Activated naive CD4-positive, alpha-beta T cell treated with anti-CD3 and anti-CD28 coated beads, Interleukin-2, amount 50 U/mL, for 24 hours (primary cell): ENCODE data around the gene CMTM8.
A peak's percentile ranks its signal among the peaks of the same experiment; 100 is the strongest.

ENCODE experiments used
- H3K27ac Mint-ChIP-seq: one replicate; pipeline ENCODE4 v1.8.0; 2021; ENCODE audit warnings: mild to moderate bottlenecking, mixed read lengths
- H3K27me3 Mint-ChIP-seq: one replicate; pipeline ENCODE4 v1.8.0; 2021; ENCODE audit warnings: mixed read lengths
- H3K36me3 Mint-ChIP-seq: one replicate; pipeline ENCODE4 v1.8.0; 2021; ENCODE audit warnings: mixed read lengths
- H3K4me1 Mint-ChIP-seq: one replicate; pipeline ENCODE4 v1.8.0; 2021; ENCODE audit warnings: mixed read lengths
- H3K4me3 Mint-ChIP-seq: one replicate; pipeline ENCODE4 v1.8.0; 2021; ENCODE audit warnings: mild to moderate bottlenecking, mixed read lengths
- H3K9me3 Mint-ChIP-seq: one replicate; pipeline ENCODE4 v1.8.0; 2021; ENCODE audit warnings: mixed read lengths

The CMTM8 gene

GRCh38 chr3:32281570-32282106 is 43.2 kb downstream of the CMTM8 start:
- Mint-ChIP-seq H3K36me3 (peaks cover 2% of the 10 kb centered on the region), H3K4me3 (no peak overlapping the region), H3K27me3 (no peaks in the 10 kb centered on the region), H3K4me1 (peaks cover 53% of the 10 kb centered on the region), H3K27ac (peak overlapping the region; percentile 3), H3K9me3 (no peaks in the 10 kb centered on the region)

- Mint-ChIP-seq H3K27me3 (no peaks in the 10 kb centered on the region), H3K27ac (peak overlapping the region; percentile 73), H3K36me3 (peaks cover 2% of the 10 kb centered on the region), H3K4me3 (no peak overlapping the region), H3K4me1 (peaks cover 53% of the 10 kb centered on the region), H3K9me3 (no peaks in the 10 kb centered on the region)
These were observed 44.2 kb downstream of the CMTM8 start for GRCh38 chr3:32282578-32283154.

GRCh38 chr3:32283304-32283703 is 44.8 kb downstream of the CMTM8 start:
- Mint-ChIP-seq H3K27me3 (no peaks in the 10 kb centered on the region), H3K9me3 (no peaks in the 10 kb centered on the region), H3K27ac (peak overlapping the region; percentile 51), H3K36me3 (peaks cover 2% of the 10 kb centered on the region), H3K4me3 (no peak overlapping the region), H3K4me1 (peaks cover 52% of the 10 kb centered on the region)

DNA sequence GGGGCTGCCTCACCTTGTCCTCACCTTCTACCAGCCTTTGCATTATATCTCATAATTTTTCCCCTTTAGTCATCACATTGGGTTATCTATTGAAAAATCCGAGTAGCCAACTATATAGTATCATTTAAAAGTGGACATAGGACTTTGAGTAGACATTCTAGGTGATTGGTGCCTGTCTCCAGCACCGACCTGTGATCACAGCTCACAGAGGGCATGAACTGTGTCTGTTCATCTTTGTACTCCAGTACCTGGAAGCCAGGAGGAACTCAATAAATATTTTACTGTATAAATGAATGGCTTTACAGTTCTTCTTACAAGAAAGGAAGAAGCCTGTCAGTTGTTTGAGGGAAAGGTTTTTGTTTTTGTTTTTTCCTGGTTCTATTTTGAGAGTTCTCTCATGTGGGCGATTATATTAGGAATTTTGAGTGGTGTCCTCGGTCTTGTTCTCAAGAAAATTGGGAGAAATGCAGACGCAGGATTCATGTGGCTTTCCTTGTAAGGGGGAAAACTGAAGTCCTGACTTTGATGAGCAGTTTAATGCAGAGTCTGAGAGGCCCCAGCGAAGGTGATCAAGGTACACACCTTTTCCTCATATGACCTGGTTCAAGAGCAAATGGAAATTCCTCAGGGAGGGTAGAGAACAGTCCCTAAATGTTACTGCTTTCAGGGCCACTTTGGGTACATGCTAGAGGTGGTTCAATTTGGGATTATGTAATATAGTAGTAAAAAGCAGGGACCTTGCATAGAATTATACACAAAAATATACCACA is 46.1 kb downstream of the CMTM8 start:
- Mint-ChIP-seq H3K9me3 (no peaks in the 10 kb centered on the region), H3K4me3 (no peak overlapping the region), H3K4me1 (peaks cover 57% of the 10 kb centered on the region), H3K36me3 (peaks cover 2% of the 10 kb centered on the region), H3K27me3 (no peaks in the 10 kb centered on the region), H3K27ac (peak overlapping the region; percentile 61)

GRCh38 chr3:32285891-32286290 is 47.4 kb downstream of the CMTM8 start:
- peaks cover 53% of the 10 kb centered on the region for H3K4me1 Mint-ChIP-seq
- H3K4me3 Mint-ChIP-seq: peak overlapping the region; percentile 54
- H3K27ac Mint-ChIP-seq: peak overlapping the region; percentile 88
- H3K9me3 Mint-ChIP-seq: no peaks in the 10 kb centered on the region
- no peaks in the 10 kb centered on the region for H3K27me3 Mint-ChIP-seq
- peaks cover 2% of the 10 kb centered on the region for H3K36me3 Mint-ChIP-seq

DNA sequence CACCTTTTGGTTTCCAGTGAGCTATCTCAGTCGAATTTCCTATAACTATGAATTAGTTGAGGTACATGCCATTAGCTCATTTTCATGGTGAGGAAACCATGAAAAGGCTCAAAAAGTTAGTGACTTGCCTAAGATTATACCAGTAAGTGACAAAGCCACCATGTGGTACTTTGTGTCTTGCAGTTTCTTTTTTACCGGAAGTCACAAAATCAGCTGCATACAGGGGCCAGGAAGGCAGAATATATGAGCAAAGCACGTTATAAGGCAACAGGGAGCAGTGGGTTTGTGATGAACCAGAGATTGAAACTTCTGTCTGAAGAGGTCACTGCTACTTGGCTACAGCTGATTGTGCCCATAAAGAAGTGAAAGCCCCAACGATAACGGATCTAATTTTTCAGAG is 50.3 kb downstream of the CMTM8 start:
- H3K9me3 Mint-ChIP-seq: no peaks in the 10 kb centered on the region

GRCh38 chr3:32290619-32291018 is 52.1 kb downstream of the CMTM8 start:
- Mint-ChIP-seq H3K27ac (no peak overlapping the region), H3K27me3 (no peaks in the 10 kb centered on the region), H3K36me3 (no peaks in the 10 kb centered on the region), H3K9me3 (no peaks in the 10 kb centered on the region), H3K4me1 (peaks cover 46% of the 10 kb centered on the region), H3K4me3 (no peak overlapping the region)

More for the DNA sequence above, 50.3 kb downstream of the CMTM8 start:
- H3K27me3 Mint-ChIP-seq: no peaks in the 10 kb centered on the region
- H3K36me3 Mint-ChIP-seq: no peaks in the 10 kb centered on the region
- H3K4me3 Mint-ChIP-seq: peak overlapping the region; percentile 49
- peaks cover 51% of the 10 kb centered on the region for H3K4me1 Mint-ChIP-seq
- H3K27ac Mint-ChIP-seq: peak overlapping the region; percentile 73

DNA sequence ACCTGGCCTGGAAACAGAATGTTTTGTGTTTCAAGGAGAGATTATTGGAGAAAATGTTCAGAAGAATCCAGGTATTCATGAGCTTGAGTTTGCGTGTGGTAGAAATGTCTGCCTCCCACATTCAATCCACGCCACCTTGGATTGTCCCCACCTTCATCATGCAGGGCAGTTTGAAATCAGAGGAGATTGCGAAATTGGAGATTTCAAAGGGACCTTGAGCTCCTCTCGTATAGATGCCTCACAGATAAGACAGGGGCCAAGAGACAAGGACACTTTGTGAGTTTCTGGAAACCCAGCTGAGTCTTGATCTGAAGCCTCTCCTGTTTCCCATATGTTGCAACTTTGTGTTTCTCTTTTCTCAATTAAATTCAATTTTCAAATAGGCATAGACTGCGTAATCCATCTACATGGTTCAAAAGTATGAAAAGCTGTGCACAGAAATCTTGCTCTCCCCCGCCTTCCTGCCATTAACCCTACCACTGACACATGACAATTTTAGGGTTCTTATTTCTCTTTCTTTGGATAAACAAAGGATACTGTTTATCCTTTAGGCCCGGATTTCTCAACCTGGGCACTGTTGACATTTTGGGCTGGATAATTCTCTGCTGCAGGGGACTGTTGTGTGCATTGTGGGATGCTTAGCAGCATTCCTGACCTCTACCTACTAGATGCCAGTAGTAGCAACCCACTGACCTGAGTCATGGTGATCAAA is 53.8 kb downstream of the CMTM8 start:
- no peaks in the 10 kb centered on the region for H3K27me3 Mint-ChIP-seq
- H3K9me3 Mint-ChIP-seq: no peaks in the 10 kb centered on the region
- H3K36me3 Mint-ChIP-seq: no peaks in the 10 kb centered on the region
- H3K27ac Mint-ChIP-seq: peak overlapping the region; percentile 47
- peaks cover 48% of the 10 kb centered on the region for H3K4me1 Mint-ChIP-seq
- H3K4me3 Mint-ChIP-seq: no peak overlapping the region

- no peak overlapping the region for H3K27ac Mint-ChIP-seq
- no peak overlapping the region for H3K4me3 Mint-ChIP-seq
- no peaks in the 10 kb centered on the region for H3K36me3 Mint-ChIP-seq
- peaks cover 58% of the 10 kb centered on the region for H3K4me1 Mint-ChIP-seq
- no peaks in the 10 kb centered on the region for H3K9me3 Mint-ChIP-seq
- no peaks in the 10 kb centered on the region for H3K27me3 Mint-ChIP-seq
These were observed 55.4 kb downstream of the CMTM8 start for GRCh38 chr3:32293903-32294302.

DNA sequence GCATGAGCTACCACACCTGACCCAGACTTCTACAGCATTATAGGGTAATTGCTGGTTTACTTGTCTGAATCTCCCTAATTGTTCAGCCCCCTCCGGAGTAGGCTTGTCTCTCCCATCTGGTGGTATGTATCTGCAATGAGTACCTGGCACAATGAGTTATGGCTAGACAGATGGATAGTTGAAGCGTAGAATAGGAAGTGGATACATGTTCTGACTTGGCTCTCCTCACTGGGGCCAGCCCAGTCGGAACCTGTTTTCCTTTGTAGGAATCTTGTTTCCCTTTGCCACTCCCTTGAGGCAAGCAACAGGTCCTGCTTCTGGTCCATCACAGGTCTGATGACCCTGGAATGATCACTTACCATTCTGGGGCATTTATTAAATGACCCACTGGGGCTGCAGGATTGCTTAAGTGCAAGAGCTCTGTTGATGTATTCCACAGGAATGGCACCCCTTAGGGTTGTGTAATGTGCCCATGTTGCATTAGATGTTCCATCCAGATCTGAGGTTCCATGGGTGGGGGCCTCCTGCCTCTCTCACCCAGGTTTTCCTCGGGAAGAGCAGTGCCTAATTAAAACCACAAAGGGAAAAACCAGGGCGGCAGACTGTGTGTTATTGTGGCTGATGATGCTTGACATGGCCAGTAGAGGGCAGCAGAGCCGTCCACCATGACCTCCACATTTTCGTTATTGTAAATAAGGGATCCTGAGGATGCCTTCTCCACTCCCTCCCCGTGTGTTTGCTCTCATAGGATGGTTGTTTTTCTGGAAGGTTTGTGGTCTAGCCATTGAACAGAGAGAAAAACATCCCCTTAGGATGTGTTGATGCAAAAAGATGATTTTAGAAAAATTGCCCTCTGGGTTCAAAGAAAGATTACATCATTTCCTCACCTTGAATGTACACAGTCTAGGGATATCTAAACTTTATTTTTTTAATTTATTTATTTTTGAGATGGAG is 58.0 kb downstream of the CMTM8 start:
- H3K27ac Mint-ChIP-seq: peak overlapping the region; percentile 89
- peaks cover 1% of the 10 kb centered on the region for H3K36me3 Mint-ChIP-seq
- no peaks in the 10 kb centered on the region for H3K9me3 Mint-ChIP-seq
- H3K27me3 Mint-ChIP-seq: no peaks in the 10 kb centered on the region
- H3K4me1 Mint-ChIP-seq: peaks cover 70% of the 10 kb centered on the region
- H3K4me3 Mint-ChIP-seq: peak overlapping the region; percentile 28

DNA sequence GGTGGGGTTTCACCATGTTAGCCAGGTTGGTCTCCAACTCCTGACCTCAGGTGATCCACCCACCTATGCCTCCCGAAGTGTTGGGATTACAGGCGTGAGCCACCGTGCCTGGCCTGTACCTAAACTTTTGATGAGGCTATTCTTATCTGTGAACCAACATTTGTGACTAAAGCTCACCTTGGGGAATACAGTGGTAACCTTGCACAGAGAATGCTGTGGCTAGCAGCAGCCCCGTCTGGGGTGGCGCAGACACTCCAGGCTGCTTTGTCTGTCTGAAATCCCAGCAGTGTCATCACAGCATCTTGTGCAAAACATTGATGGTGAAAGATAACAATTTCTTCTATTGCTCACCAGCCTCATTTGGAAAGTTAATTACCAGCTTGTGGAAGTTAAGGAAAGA is 58.9 kb downstream of the CMTM8 start:
- H3K9me3 Mint-ChIP-seq: no peaks in the 10 kb centered on the region

GRCh38 chr3:32301426-32301825 is 62.9 kb downstream of the CMTM8 start:
- H3K9me3 Mint-ChIP-seq: peaks cover 1% of the 10 kb centered on the region
- peak overlapping the region; percentile 95 for H3K27ac Mint-ChIP-seq
- no peak overlapping the region for H3K4me3 Mint-ChIP-seq
- H3K36me3 Mint-ChIP-seq: peaks cover 4% of the 10 kb centered on the region
- peaks cover 83% of the 10 kb centered on the region for H3K4me1 Mint-ChIP-seq
- no peaks in the 10 kb centered on the region for H3K27me3 Mint-ChIP-seq

More for the DNA sequence above, 58.9 kb downstream of the CMTM8 start:
- peaks cover 70% of the 10 kb centered on the region for H3K4me1 Mint-ChIP-seq
- H3K36me3 Mint-ChIP-seq: peaks cover 1% of the 10 kb centered on the region
- no peaks in the 10 kb centered on the region for H3K27me3 Mint-ChIP-seq
- H3K27ac Mint-ChIP-seq: peak overlapping the region; percentile 77
- H3K4me3 Mint-ChIP-seq: peak overlapping the region; percentile 73

DNA sequence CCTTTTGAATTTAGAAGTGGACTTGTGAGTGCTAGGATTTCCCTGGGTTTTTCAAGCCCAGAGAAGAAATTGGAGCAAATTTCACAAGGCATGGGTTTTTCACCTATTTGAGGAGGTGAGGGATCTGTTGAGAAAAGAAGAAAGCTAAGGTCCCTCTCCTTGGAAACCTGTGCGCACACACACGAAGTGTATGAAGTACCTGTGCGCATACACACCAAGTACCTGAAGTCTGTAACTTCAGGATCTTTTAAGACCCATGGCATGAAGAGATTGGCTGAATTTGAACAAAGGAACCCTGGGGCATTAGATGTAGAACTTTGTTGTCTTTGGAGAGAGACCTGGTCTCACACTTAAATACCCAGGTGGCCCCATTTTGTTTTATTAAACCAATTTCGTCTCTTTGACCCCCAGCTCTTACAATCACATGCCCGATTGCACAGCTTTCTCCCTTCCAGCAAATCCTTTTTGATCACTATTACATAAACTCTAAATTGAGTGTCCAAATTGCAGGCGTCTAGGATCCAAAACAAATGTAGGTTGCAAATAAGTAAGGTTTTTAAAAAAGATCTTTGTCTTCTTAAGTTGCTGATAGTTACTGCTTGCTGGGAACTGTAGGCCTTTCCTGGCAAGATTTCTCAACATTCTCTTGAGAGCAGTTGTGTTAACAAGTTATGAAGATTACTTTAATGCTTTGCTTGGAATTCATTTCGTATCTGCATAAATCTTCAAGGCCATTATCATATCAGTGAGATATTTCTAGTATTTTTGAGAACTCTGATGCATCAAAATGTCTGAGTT is 64.3 kb downstream of the CMTM8 start:
- peak overlapping the region; percentile 69 for H3K4me3 Mint-ChIP-seq
- peak overlapping the region; percentile 95 for H3K27ac Mint-ChIP-seq
- peaks cover 5% of the 10 kb centered on the region for H3K9me3 Mint-ChIP-seq

DNA sequence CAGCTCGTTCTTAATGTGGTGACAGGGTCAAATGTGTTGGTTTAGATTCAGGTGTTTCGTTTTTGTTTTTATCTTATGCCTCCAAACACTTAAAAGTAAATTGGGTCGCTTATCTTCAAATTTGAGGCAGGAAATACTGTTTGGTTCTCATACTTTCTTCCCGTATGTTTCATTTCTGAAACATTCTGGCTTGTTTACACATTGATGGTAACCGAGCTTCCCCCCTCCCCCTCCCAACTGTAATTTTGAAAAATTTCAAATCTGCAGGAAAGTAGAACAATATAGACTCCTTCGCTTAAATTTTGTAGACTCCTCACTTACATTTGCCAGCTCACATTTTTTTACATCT is 64.9 kb downstream of the CMTM8 start:
- Mint-ChIP-seq H3K36me3 (peaks cover 9% of the 10 kb centered on the region), H3K27me3 (no peaks in the 10 kb centered on the region), H3K9me3 (peaks cover 5% of the 10 kb centered on the region), H3K4me1 (peaks cover 81% of the 10 kb centered on the region), H3K27ac (peak overlapping the region; percentile 95), H3K4me3 (peak overlapping the region; percentile 69)

More for the DNA sequence above, 64.3 kb downstream of the CMTM8 start:
- no peaks in the 10 kb centered on the region for H3K27me3 Mint-ChIP-seq
- H3K36me3 Mint-ChIP-seq: peaks cover 9% of the 10 kb centered on the region
- peaks cover 80% of the 10 kb centered on the region for H3K4me1 Mint-ChIP-seq
